Heart left ventricle (tissue), 16 donors: ENCODE results near the gene HDAC10. TPM values are rescaled to one million over a fixed set of nuclear protein-coding genes. Genes with fewer than 3 reads are reported as not detected.
A peak's percentile ranks its signal among the peaks of the same experiment; 100 is the strongest.

Experiments used
- ATAC-seq, 4 donors: fragments of 200-7000 bp; cut with Tn5 transposase; one replicate each; pipeline ENCODE4 v1.9.1; 2020 to 2022; ENCODE audit warnings: moderate library complexity in 4 of 4, mild to moderate bottlenecking in 3 of 4, moderate number of reproducible peaks in 1 of 4
- DNase-seq, 5 donors: peaks; one replicate each; pipeline ENCODE4 v3.0.0-alpha.2; 2020
- H3K27ac ChIP-seq, 12 donors: fragments of 200-600 bp; sonication (generic) in 4 of 12; one replicate each; pipeline versions ENCODE4 v1.5.0 to v1.8.0; 2016 to 2022; ENCODE audit warnings: mild to moderate bottlenecking in 2 of 12
- H3K27me3 ChIP-seq, 9 donors: fragments of 200-600 bp; sonication (generic) in 2 of 9; one replicate each; pipeline versions ENCODE4 v1.5.1 to v1.8.0; 2016 to 2022; ENCODE audit warnings: mild to moderate bottlenecking in 3 of 9
- H3K36me3 ChIP-seq, 9 donors: fragments of 200-600 bp; sonication (generic) in 2 of 9; one replicate each; pipeline versions ENCODE4 v1.5.0 to v1.8.0; 2018 to 2022; ENCODE audit warnings: mild to moderate bottlenecking in 2 of 9
- H3K4me1 ChIP-seq, 12 donors: fragments of 200-600 bp; sonication (generic) in 4 of 12; one replicate each; pipeline versions ENCODE4 v1.5.0 to v1.8.0; 2016 to 2022; ENCODE audit warnings: mild to moderate bottlenecking in 3 of 12
- H3K4me3 ChIP-seq, 12 donors: fragments of 200-600 bp; sonication (generic) in 4 of 12; one replicate each; pipeline versions ENCODE4 v1.5.0 to v1.8.0; 2017 to 2022; ENCODE audit warnings: mild to moderate bottlenecking in 9 of 12, moderate library complexity in 4 of 12
- H3K9me3 ChIP-seq, 12 donors: fragments of 200-600 bp; sonication (generic) in 4 of 12; one replicate each; pipeline versions ENCODE4 v1.5.0 to v1.8.0; 2016 to 2022; ENCODE audit warnings: mild to moderate bottlenecking in 1 of 12
- POLR2A ChIP-seq, 2 donors: fragments of 450-650 bp; IDR thresholded peaks; one replicate each; pipeline ENCODE4 v1.6.1; 2017; ENCODE audit warnings: antibody characterized with exemption in 2 of 2, mild to moderate bottlenecking in 2 of 2, moderate library complexity in 2 of 2
- WGBS, 4 donors: extraction: QIAGEN DNeasy Blood & Tissue Kit in 2 of 4; methylation state at CpG; one replicate each; pipeline versions ENCODE4 v1.1.5 to v1.1.7; 2013 to 2018; 5-methylcytosine and 5-hydroxymethylcytosine counted together
- intact Hi-C, 10 donors: fragments of 100-400 bp; cut with DNase I; formaldehyde crosslinking; loops; one replicate each; pipeline versions ENCODE4 v1.11.1 to v1.14.2; 2022
- polyA plus RNA-seq, 2 donors: library from polyadenylated mRNA; stranded (reverse); fragments of 200-250 nt; gene quantifications; one replicate each; pipeline ENCODE4 v1.2.3, GENCODE V29; 2013
- total RNA-seq, 9 donors: library from RNA; depleted of rRNA in 2 of 9; stranded (reverse); fragments of >200 nt in 2 of 9; fragmentation: NEBNext Ultra II Directional in 3 of 9; extraction: Animal tissue kit (Norgen Biotek cat#: 25700) in 3 of 9; gene quantifications; one replicate each; pipeline versions ENCODE4 v1.1.0 to v1.2.4, GENCODE V29; 2016 to 2023
- TF ChIP-seq, protein P1 (sequence below), 12 donors: fragments of 200-600 bp; sonication (generic) in 4 of 12; IDR thresholded peaks; one replicate each; pipeline versions ENCODE4 v1.5.0 to v1.8.0; 2018 to 2022; ENCODE audit warnings: antibody characterized with exemption in 12 of 12, mild to moderate bottlenecking in 5 of 12
- donor health status: ischemic (EF 13 %, LVEDD 7.1; RV severe dilation, severe dysfunction).
- donor health status: healthy with polysubstance abuse.
- donor health status: DM: no; HTN: yes; CAD: no.
- donor health status: DM: no; HTN: no; CAD: no.
- donor health status: ischemic (EF 25% LVEDD 6.9; RV normal size, moderate dysfunction).
- donor health status: ischemic (EF 25% LVEDD 5.7; RV mildly dilated, moderate dysfunction).
- donor health status: healthy.
- donor health status: DM: yes; HTN: yes; CAD: no.
- donor health status: ischemic (EF 35%, LVEDD 5.7; RV mildly dilated, moderate dysfunction).
- donor health status: nonischemic (EF 11% LVEDD 7.7; RV severe dilation, severe dysfunction).
- donor health status: DM: yes; HTN: yes; CAD: no.
- donor health status: PGD.
- donor health status: ischemic (EF 29% LVEDD 5.4; RV normal size, mild dysfunction).
- donor health status: nonischemic (EF 23%, LVEDD 6.1; RV moderate dilation, normal function).

The HDAC10 gene
- total and polyA plus RNA-seq, 11 donors, result 6.2 to 22.4 (median 10.8) TPM

- intact Hi-C loops, result no loop called here
- Histone ChIP-seq H3K27me3 (no peaks in the 10 kb centered on the region), H3K27ac (peak within 1 kb of the TSS; percentile 50 to 91 (median 80)), H3K36me3 (peaks cover 0 to 43% (median 24%) of the 10 kb centered on the region in 9 donors), H3K4me3 (peak within 1 kb of the TSS; percentile 57 to 99 (median 82)), H3K4me1 (peaks cover 0 to 54% (median 24%) of the 10 kb centered on the region in 12 donors), H3K9me3 (no peaks in the 10 kb centered on the region)
- TF ChIP-seq, protein P1, sequence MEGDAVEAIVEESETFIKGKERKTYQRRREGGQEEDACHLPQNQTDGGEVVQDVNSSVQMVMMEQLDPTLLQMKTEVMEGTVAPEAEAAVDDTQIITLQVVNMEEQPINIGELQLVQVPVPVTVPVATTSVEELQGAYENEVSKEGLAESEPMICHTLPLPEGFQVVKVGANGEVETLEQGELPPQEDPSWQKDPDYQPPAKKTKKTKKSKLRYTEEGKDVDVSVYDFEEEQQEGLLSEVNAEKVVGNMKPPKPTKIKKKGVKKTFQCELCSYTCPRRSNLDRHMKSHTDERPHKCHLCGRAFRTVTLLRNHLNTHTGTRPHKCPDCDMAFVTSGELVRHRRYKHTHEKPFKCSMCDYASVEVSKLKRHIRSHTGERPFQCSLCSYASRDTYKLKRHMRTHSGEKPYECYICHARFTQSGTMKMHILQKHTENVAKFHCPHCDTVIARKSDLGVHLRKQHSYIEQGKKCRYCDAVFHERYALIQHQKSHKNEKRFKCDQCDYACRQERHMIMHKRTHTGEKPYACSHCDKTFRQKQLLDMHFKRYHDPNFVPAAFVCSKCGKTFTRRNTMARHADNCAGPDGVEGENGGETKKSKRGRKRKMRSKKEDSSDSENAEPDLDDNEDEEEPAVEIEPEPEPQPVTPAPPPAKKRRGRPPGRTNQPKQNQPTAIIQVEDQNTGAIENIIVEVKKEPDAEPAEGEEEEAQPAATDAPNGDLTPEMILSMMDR (IDR thresholded peaks at IDR 0.05), result no peak
- peak in 1 of 2 donors; percentile 94 for TF ChIP-seq POLR2A (IDR thresholded peaks at IDR 0.05)
- 0 to 1% (median 0%) methylated on average over 29 to 105 of the region's 105 CpGs for WGBS, 4 donors
- ATAC-seq (peak; percentile 86 to 94 (median 90)), DNase-seq (peak; percentile 94 to 96 (median 94))
Observed at GRCh38 chr22:50200461-50201190, 50.4 kb downstream of the HDAC10 start, which contains the start of gene SELENOO. TSS of gene SELENOO (plus strand) at chr22:50201011. CDS start at chr22:50201037, 26 bp downstream.

GRCh38 chr22:50199829-50200460, 51.1 kb downstream of the HDAC10 start:
- intact Hi-C loops, result no loop called here
- Histone ChIP-seq H3K36me3 (peaks cover 0 to 50% (median 24%) of the 10 kb centered on the region in 9 donors), H3K4me3 (peak overlapping the region; percentile 57 to 99 (median 82)), H3K27me3 (no peaks in the 10 kb centered on the region), H3K4me1 (peaks cover 0 to 47% (median 21%) of the 10 kb centered on the region in 12 donors), H3K27ac (peak overlapping the region in 10 of 12 donors; percentile 50 to 91 (median 80)), H3K9me3 (no peaks in the 10 kb centered on the region)
- no peak for TF ChIP-seq POLR2A (IDR thresholded peaks at IDR 0.05)
- TF ChIP-seq, protein P1 (IDR thresholded peaks at IDR 0.05), result no peak
- ATAC-seq, result peak in 1 of 4 donors; percentile 16
- no peak for DNase-seq
- 13 to 17% (median 15%) methylated on average over 21 to 34 of the region's 34 CpGs for WGBS, 4 donors

DNA sequence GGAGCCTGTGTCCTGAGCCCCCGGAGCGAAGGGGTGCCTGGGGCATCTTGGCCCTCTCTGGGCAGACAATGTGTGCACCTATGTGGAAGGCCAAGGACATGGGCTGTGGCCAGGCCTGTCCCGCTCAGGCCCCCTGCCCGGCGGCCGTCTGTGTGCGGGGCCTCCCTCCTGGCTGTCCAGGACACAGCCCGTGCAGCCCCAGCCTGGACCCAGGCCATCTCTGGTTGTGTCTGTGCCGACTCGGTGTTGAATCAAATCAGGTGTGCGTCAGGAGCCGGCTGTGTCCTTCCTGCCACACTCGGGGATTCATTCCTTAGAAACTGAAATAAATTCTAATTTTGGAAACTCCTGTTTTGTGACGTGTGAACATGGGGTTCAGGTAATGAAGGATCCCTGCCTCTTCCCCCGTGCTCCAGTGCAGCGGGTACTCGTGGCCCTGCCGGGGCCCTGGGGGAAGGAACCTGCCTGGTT, 51.8 kb downstream of the HDAC10 start:
- H3K36me3 ChIP-seq, result peaks cover 0 to 57% (median 24%) of the 10 kb centered on the region in 9 donors
- 64 to 77% (median 72%) methylated on average over 17 to 18 of the region's 18 CpGs for WGBS, 4 donors

More for the DNA sequence above, 51.8 kb downstream of the HDAC10 start:
- intact Hi-C loops, result no loop called here
- Histone ChIP-seq H3K27ac (peak overlapping the region in 3 of 12 donors; percentile 85 to 91 (median 87)), H3K27me3 (no peaks in the 10 kb centered on the region), H3K4me3 (no peak overlapping the region), H3K4me1 (peaks cover 0 to 40% (median 21%) of the 10 kb centered on the region in 12 donors), H3K9me3 (no peaks in the 10 kb centered on the region)
- DNase-seq (no peak), ATAC-seq (no peak)
- TF ChIP-seq POLR2A (IDR thresholded peaks at IDR 0.05), result no peak
- TF ChIP-seq, protein P1 (IDR thresholded peaks at IDR 0.05), result no peak
